Suprapubic skin (tissue), 4 donors: Measurements from ENCODE around the gene C3orf85.

ENCODE experiments used
- POLR2A ChIP-seq, 2 donors: fragments of 450-650 bp; IDR thresholded peaks; one replicate each; pipeline ENCODE4 v1.6.1; 2017; ENCODE audit warnings: antibody characterized with exemption in 2 of 2, mild to moderate bottlenecking in 2 of 2, moderate library complexity in 2 of 2
- POLR2AphosphoS5 ChIP-seq, 3 donors: sonication (generic); formaldehyde crosslinking; IDR thresholded peaks; one replicate each; pipeline ENCODE4 v1.6.1; 2017; ENCODE audit warnings: antibody characterized with exemption in 3 of 3
- TF ChIP-seq, protein P1 (sequence below), 2 donors: fragments of 200-600 bp in 1 of 2; fragments of 450-650 bp in 1 of 2; sonication (generic) in 1 of 2; IDR thresholded peaks; one replicate each; pipeline ENCODE4 v1.5.1; 2016 to 2019; ENCODE audit warnings: antibody characterized with exemption in 2 of 2, mild to moderate bottlenecking in 1 of 2, moderate library complexity in 1 of 2

DNA sequence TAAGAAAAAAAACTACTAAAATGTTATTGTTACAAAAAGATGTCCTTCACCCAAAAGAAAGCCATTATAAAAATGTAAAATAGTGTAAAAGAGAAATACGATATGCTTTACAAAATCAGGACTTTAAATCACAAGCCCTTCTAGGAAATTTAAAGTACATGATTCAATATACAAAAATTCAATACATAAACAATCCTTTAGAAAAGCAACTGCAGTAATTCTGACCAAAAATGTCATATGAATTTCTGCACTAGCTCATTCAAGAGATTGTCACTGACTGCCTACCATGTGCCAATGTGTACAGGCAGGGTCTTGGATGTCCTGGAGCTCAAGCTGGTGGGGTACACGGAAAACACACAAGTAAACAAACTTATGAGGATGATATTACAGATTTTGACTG is 21.1 kb upstream of the C3orf85 start:
- TF ChIP-seq POLR2AphosphoS5 (IDR thresholded peaks at IDR 0.05): no peak
- TF ChIP-seq POLR2A (IDR thresholded peaks at IDR 0.05): no peak
- TF ChIP-seq, protein P1, sequence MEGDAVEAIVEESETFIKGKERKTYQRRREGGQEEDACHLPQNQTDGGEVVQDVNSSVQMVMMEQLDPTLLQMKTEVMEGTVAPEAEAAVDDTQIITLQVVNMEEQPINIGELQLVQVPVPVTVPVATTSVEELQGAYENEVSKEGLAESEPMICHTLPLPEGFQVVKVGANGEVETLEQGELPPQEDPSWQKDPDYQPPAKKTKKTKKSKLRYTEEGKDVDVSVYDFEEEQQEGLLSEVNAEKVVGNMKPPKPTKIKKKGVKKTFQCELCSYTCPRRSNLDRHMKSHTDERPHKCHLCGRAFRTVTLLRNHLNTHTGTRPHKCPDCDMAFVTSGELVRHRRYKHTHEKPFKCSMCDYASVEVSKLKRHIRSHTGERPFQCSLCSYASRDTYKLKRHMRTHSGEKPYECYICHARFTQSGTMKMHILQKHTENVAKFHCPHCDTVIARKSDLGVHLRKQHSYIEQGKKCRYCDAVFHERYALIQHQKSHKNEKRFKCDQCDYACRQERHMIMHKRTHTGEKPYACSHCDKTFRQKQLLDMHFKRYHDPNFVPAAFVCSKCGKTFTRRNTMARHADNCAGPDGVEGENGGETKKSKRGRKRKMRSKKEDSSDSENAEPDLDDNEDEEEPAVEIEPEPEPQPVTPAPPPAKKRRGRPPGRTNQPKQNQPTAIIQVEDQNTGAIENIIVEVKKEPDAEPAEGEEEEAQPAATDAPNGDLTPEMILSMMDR (IDR thresholded peaks at IDR 0.05): no peak
